HG03108 (cell line): ENCODE results near the gene AP1S1.
A peak's percentile ranks its signal among the peaks of the same experiment; 100 is the strongest.
"Not testable (repeated sequence)": the region's sequence is repeated elsewhere in the genome, so short reads cannot be mapped to it uniquely, and the experiment has no call there.

Experiments
- ATAC-seq: cut with Tn5 transposase; IDR thresholded peaks from one replicate; pipeline ENCODE4 v1.9.1; 2021; ENCODE audit warnings: moderate library complexity; ENCODE audit not compliant: unreplicated experiment

Gene AP1S1

DNA sequence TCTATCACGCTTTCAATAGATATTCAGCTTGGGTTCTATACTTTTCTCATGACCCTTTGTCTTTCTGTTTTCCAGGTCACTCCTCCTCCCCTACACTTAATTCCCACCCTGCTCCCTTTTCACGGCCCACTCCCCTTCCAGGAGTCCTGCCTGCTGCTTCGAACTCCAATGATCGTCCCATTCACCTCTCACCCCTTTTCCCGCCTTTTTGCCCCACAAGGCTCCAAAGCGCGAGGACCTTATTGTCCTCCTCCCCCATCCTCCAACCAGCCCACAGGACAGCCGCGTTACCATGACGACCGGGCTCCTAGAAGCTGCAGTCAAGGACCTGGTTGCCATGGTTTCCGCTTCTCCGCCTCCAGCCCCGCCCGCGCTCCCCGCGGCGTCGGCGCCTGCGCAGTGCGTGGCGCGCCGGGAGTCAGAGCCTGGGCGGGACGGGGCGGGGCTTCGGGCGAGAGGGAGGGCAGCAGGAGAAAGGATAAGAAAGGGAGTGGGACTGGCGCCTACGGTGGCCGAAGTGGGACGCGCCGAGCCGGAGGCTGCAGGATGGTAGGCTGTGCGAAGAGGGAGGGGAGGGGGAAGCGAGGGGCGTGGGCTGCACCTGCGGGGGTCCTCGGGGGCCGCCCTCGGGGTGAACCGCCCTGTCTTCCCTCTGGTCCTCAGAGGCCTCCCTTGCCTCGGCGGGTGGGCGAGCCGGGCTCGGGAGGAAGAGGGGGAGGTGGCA, at the start of gene AP1S1:
TSS of gene AP1S1 (plus strand) at position 508 of the 724 bp plus-strand sequence. CDS start at position 547, 39 bp downstream.
- peak; percentile 69 for ATAC-seq

- ATAC-seq = no peak
Observed at GRCh38 chr7:101104799-101105198, 49.5 kb upstream of the AP1S1 start.

DNA sequence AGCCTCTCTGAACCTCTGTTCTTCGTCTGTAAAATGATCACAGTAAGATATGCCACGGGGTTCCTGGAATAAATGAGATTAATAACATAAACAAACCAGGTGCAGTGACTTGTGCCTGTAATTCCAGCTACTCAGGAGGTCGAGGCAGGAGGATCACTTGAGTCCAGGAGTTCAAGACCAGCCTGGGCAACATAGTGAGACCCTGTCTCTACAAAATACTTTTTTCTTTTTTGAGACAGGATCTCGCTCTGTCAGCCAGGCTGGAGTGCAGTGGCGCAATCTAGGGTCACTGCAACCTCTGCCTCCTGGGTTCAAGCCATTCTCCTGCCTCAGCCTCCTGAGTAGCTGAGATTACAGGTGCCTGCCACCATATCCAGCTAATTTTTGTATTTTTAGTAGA, 49.0 kb upstream of the AP1S1 start:
- ATAC-seq = not testable (repeated sequence)

DNA sequence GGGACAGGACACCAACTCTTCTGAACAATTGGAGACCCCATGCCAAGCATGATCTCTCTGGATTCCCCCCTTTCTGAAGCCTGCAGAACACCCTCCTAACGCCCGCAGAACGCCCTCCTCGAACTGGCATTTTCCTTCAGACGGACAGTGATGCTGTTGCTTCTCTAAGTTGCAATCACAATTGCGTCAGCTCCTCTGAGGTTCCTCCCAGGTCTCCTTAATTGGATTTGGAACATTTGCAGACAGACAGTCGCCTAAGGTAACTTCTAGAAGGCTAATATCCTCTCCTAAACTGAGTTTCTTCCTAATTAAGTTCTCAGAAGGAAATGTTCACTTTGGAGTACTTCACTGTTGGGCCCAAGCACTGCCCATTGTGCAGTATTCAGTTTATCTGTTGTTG, 47.9 kb upstream of the AP1S1 start:
- ATAC-seq = no peak

- no peak for ATAC-seq
Observed at GRCh38 chr7:101108330-101108857, 45.9 kb upstream of the AP1S1 start.

DNA sequence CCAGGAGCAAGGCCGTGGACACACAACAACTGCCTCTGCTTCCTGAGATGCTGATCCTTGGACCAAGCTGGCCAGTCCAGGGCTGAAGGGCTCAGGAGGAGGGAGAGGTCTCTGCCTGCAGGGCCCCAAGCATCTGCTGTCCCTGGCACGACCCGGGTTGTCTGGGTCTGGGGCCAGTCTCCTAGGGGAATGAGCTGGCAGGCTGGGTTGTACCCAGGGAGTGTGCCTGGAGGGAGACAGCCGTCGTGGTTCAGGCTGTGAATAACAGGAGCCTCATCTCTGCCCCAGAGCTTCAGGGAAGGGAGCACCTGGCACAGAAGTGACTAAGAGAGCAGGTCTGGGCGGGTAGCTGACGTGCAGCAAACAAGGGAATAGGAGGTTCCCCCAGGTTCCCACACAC, 45.3 kb upstream of the AP1S1 start:
- ATAC-seq = no peak

DNA sequence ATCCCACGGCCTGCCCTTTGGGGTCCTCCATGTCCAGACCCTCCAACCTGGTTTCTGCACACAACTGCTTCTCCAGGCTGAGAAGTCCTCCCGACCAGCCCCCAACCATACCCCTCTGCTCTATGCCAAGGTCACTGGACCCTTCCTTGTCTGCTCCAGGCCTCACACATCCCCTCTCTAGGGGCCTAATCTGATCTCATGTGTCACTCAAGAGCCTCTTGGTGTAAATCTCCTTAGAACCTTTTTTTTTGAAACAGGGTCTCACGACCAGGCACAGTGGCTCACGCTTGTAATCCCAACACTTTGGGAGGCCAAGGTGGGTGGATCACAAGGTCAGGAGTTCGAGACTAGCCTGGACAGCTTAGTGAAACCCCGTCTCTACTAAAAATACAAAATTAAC, 44.9 kb upstream of the AP1S1 start:
- no peak for ATAC-seq

- ATAC-seq = no peak
Observed at GRCh38 chr7:101111261-101111660, 43.0 kb upstream of the AP1S1 start.

DNA sequence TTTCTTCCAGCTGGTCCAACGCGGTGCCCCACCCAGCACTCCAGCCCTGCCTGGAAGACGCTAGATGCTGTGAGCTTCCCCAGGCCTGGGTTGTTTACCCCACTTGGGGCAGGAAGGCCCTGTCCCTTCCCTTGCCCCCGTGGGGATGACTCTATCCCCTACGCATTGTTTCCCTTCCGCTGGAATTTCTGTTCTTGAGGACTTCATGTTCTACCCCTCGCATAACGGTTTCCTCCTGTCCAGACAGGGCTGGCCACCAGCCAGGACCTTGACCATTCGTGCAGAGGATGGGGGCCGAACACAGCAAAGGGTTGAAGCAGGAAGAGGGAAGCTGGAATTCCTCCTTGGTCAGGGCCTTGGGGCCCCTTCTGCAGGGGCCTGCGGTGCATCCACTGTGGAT, 42.0 kb upstream of the AP1S1 start:
- ATAC-seq = no peak

GRCh38 chr7:101113140-101113539, 41.1 kb upstream of the AP1S1 start:
- ATAC-seq = not testable (repeated sequence)

- ATAC-seq = no peak
Observed at GRCh38 chr7:101113836-101114235, 40.4 kb upstream of the AP1S1 start.

- ATAC-seq = no peak
Observed at GRCh38 chr7:101114492-101114891, 39.8 kb upstream of the AP1S1 start.

DNA sequence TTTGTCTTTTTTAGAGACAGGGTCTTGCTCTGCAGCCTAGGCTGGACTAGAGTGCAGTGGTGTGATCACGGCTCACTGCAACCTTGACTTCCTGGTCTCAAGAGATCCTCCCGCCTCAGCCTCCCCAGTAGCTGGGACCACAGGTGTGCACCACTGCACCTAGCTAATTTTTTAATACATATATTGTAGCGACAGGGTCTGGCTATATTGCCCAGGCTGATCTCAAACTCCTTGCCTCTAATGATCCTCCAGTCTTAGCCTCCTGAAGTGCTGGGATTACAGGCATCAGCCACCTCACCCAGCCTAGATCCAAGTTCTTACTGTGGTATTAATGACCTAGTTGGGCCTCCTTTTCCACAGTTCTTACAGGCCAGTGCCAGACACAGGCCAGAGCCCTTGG, 39.1 kb upstream of the AP1S1 start:
- no peak for ATAC-seq

GRCh38 chr7:101116898-101117297, 37.4 kb upstream of the AP1S1 start:
- ATAC-seq = no peak

- ATAC-seq = no peak
Observed at GRCh38 chr7:101118856-101119255, 35.4 kb upstream of the AP1S1 start.

- ATAC-seq = no peak
Observed at GRCh38 chr7:101119876-101120275, 34.4 kb upstream of the AP1S1 start.

DNA sequence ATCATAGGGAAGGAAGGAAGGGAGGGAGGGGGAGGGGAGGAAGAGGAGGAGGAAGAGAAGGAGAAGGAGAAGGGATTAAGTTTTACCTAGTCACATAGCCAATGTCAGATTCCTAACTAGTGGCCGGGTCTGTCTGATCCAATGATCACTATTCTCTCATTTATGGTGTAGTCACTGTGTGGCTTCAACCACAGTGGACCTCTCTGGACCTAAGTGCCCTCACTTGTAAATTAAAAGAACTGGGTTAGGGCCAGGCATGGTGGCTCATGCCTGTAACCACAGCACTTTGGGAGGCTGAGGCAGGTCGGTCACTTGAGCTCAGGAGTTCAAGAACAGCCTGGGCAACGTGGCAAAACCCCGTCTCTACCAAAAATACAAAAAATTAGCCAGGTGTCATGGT, 34.0 kb upstream of the AP1S1 start:
- no peak for ATAC-seq

- ATAC-seq = not testable (repeated sequence)
Observed at GRCh38 chr7:101121631-101121990, 32.7 kb upstream of the AP1S1 start.

GRCh38 chr7:101121991-101122932, 32.0 kb upstream of the AP1S1 start:
- ATAC-seq = no peak

DNA sequence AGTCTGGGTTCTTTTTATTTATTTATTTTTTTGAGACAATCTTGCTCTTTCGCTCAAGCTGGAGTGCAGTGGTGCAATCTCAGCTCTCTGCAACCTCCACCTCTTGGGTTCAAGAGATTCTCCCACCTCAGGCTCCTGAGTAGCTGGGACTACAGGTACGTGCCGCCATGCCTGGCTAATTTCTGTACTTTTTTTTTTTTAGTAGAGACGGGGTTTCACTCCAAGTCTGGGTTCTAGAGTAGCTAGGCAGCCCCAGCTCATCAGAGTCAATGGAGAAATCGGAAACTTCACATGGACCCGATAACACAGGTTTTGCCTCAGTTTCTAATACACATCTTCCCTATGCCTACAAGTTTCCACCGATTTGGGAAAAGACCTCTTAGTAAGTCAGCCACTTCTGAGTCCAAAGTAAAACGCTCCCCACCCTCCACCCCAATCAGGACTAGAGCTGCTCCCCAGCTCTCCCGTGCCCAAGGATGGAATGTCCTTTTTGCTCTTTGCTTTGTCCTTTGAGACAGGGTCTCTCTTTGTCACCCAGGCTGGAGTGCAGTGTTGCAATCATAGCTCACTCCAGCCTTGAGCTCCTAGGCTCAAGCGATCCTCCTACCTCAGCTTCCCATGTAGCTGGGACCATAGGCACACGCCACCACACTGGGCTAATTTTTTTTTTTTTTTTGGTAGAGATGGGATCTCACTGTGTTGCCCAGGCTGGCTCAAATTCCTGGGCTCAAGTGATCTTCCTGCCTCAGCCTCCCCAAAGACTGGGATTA, 31.2 kb upstream of the AP1S1 start:
- no peak for ATAC-seq

- no peak for ATAC-seq
Observed at GRCh38 chr7:101123703-101124068, 30.6 kb upstream of the AP1S1 start.
